ENCODE data around the gene HADHA.
"Not testable (repeated sequence)": the region's sequence is repeated elsewhere in the genome, so short reads cannot be mapped to it uniquely, and the experiment has no call there.

The HADHA gene

DNA sequence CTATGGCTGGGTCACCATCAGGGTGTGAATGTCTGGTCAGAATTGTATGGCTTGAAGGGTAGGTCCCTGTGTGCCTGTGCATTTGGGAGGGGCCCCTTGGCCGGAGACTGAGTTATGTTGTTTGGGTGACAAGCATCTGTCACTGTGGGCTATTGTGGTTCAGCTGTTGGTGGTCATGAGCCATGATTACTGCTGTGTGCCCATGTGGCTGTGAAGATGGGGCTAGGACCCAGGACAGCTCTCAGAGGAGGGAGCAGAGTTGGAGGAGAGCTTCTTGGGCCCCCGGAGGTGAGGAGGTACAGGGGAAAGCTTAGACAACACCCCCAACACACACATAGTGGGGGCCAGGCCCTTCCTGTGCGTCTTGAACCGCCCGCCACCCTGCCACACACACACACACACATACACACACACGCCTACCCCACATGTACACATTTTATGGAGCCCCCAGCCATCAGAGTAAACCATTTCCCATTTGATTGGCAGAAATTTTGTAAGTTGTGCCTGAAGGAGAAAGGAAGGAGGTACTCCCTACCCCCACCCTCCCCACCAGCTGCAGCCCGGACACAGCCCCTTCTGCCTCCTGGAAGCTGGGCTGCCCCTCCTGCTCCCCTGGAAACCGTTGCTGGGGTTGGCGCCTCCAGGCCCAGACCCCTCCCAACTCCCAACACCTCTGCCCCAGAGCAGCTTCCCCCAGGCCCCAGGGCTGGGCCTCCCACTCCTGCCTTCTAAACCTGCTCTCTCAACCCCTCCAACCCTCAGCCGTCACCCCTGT, 69.6 kb downstream of the HADHA start:
- DNase-seq (ENCODE audit: low read depth in 3 of 3), result no peak

DNA sequence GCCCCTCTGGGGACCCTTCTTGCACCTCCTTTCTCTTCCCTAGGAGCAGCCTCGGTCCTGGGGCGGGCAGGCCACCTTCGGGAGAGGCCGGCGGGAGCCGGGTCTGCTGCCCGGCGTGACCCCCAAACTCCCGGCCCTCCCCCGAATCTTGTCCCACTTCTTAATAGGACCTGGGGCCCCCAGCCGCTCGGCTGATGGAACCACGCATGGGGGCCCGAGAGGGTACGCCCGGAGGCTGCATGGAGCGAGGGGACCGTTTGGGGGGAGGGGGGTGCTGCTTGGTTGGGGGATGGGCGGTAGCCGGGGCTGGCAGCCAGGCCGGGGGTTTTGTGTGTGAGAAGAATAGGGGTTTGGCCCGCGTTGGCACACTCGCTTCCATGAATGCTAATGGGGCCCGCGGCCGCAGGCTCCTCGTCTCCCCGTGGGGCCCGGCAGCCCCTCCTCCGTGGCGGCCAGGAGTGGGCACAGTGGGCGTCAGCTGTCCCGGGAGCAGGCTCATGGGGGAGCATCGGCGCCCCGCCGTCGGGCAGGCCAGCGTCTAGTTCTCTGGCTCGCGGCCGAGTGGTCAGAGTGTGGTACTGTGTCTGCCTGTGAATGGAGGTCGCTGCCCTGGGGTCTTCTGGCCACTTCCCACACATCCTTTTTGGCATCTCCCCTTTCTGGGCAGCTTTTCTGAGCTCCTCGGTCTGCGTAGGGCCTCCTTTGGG, 70.5 kb downstream of the HADHA start:
- no peak for DNase-seq (ENCODE audit: low read depth in 3 of 3)

DNA sequence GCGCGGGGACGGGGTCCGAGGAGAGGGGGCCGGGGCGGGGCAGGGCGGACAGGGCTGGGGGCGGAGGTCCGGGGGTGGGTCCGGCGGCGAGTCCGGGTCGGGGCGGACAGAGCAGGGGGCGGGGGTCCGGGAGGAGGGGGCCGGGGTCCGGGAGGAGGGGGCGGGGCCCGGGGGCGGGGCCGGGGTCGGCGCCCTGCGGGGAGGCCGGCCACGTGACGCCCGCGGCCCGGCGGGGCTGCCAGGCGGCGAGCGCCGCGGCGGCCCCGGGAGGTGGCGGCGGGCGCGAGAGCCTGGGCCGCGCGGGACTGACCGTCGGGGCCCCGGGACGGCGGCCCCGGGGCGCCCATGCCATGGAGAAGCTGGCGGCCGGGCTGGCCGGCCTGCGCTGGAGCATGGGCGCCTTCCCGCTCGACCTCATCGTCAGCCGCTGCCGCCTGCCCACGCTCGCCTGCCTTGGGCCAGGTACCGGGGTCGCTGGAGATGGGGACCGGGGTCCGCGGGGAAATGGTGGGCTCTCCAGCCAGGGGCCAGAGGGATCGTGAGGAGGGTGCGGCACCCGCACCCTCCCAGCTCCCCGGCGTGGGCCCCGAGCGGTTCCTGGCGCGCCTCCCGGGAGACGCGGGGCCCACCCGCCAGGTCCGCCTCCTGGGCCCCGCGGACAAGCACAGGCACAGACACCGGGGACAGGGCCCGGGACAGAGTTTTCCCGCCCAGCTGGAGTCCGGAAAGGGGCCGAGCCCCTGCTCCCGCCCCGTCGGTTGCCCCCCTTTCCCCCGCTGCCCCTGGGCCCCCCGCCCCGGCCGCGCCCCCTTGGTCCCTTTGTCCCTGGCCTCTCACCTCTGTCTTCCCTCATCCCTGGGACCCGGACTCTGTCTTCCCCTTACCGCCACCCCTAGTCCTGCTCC, 71.3 kb downstream of the HADHA start, which contains the start of gene GAREM2:
TSS of gene GAREM2 (plus strand) at position 218 of the 905 bp plus-strand sequence. CDS start at position 351, 133 bp downstream.
- no peak for DNase-seq (ENCODE audit: low read depth in 3 of 3)

DNA sequence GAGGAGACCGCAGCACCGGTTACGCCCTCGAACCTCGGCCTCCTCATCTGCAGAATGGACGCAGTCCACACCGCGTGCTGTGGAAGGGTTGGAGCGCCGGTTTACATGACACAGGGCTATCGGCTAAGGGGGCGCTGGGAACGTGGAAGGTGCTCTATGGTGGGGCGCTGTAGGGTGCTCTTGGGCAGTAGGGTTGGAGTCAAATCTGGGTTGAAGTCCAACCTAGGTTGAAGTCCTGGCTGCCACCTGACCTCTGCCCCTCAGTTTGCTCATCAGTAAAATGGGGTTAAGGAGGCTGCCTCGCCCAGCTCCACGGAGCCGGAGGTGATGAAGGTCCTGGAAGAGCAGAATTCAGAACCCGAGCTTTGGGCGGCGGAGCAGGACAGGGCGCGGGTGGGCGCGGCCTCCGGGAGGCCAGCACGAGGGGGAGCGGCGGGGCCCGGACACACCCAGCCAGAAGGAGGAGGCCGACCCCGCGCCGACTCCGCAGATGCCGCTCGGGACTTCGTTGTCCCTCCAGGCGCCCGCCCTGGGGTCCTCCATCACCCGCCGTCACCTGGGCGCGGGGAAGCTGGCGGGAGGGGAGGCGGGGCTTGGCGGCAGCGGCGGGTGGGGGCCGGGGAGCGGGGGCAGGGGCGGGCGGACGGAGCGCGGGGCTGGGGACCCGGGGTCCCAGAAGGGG, 72.1 kb downstream of the HADHA start:
- no peak for DNase-seq (ENCODE audit: low read depth in 3 of 3)

DNA sequence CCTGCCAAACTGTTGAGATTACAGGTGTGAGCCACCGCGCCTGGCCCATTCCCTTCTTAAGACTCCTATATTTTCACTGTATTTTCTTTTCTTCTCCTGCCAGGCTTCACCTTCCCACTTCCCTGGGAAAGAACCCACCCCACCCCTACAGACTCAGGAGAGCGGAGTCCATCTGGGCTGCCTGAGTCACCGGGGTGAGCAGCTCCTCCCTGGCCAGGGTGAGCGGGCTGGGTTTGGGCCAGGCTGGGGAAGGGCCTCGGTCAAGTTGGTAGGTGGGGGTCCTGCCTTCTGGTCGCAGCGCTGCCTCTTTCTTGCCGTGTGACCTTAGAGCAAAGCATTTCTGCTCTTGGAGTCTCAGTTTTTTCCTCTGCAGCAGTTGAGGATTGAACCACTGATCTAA, 73.6 kb downstream of the HADHA start:
- DNase-seq (ENCODE audit: low read depth in 3 of 3), result no peak

DNA sequence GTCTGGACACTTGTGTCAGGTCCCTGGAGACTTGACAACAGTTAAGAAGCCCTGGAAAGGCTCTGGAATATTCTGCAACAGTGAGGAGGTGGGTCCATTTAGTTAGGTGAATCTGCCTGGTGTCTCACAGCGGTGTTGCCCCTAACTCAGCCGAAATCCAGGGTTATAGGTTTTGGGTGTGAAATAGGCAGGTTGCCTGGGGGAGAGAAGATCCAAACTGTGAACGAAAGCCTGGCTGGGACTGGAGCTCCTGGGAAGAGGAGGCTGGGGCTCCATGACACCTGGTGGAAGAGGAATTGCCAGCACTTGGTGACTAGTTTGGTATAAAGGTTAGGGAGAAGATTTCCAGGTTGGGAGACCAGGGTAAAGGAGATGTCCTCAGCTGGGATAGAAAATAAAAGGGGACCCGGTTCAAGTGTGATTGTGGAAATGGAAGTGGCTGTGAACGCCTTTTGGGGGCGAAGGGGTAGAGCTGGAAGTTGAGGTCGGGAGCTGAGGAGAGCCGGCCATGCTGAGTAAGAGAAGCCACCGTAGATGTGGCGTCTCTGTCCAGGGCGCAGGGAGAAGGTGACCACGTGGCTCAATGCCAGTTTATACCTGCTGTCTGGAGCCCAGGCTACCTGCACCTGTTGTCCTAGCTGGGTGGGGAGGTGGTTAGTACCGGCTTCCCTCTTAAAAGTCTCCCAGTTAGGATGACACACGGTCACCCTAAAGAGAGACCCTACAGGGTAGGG, 74.6 kb downstream of the HADHA start:
- DNase-seq (ENCODE audit: low read depth in 3 of 3), result no peak

DNA sequence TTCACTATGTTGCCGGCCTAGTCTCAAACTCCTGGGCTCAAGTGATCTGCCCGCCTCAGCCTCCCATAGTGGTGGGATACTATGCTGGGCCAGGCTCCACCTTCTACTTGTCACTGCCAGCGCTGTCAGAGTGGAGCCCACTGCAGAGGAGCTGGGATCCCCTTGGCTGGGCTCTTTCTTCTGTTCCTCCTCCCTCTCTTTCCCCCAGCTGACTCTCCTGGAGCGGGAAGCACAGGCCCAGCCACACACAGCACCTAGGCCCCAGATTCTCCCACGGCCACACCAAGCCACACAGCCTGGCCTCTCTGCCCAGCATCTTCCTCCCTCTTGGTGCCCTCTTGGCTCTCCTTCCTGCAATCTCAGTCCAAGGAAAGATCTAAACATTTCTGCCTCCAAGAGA, 75.2 kb downstream of the HADHA start:
- no peak for DNase-seq (ENCODE audit: low read depth in 3 of 3)

DNA sequence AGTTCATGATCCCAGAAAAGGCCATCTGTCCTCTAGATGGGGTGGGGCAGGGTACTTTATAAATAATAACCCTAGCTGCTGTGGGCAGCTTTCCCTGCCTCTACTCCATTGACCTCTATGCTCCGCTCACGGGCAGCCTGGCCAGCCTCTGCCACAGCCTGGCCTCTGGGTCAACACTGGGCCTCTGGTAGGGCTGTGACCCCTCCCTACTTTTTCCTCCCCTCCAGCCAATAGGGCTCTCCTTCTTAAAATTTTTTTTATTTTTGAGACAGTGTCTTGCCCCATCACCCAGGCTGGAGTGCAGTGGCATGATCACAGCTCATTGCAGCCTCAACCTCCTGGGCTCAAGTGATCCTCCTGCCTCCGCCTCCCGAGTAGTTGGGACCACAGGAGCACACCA, 75.6 kb downstream of the HADHA start:
- DNase-seq (ENCODE audit: low read depth in 3 of 3), result no peak

DNA sequence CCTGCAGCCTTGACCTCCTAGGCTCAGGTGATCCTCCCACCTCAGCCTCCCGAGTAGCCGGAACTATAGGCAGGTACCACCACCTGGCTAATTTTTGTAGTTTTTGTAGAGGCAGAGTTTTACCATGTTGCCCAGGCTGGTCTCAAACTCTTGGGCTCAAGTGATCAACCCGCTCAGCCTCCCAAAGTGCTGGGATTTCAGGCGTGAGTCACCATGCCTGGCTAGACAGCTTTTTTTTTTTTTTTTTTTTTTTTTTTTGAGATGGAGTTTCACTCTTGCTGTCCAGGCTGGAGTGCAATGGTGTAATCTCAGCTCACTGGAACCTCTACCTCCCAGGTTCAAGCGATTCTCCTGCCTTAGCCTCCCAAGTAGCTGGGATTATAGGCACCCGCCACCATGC, 77.9 kb downstream of the HADHA start:
- not testable (repeated sequence) for DNase-seq (ENCODE audit: low read depth in 3 of 3)

DNA sequence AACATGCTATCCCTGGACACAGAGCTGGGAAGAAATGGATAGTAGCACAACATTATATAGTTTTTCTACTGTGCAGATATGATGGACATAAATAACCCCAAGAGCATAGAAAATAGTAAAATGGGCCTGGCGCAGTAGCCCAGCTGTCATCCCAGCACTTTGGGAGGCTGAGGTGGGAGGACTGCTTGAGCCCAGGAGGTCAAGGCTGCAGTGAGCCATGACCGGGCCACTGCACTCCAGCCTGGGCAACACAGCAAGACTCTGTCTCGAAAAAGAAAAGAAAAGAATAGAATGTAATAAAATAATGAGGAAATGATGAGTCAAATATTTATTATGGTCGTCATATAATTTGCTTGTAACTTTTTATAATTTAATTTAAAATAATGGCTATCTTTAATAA, 79.0 kb downstream of the HADHA start:
- DNase-seq (ENCODE audit: low read depth in 3 of 3), result no peak

DNA sequence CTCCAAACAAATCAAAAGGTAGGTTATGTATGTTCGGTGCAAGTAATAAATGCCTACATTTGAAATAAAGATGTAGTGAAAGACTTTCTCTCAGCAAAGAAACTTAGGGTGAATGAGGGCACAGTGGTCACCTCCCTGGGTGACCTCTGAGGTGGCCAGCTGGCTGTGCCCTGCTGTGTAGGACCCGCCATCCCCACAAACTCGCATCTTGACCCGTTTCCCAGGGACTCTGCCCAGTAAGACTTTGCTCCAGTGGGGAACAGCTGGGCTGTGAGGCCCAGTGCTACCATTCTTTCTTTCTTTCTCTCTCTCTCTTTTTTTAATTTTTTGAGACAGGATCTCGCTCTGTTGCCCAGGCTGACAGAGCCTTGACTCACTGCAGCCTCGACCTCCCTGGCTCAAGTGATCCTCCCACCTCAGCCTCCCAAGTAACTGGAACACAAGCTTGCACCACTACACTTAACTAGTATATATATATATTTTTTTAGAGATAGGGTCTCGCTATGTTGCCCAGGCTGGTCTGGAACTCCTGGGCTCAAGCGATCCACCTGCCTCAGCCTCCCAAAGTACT, 79.7 kb downstream of the HADHA start:
- DNase-seq (ENCODE audit: low read depth in 3 of 3), result no peak

DNA sequence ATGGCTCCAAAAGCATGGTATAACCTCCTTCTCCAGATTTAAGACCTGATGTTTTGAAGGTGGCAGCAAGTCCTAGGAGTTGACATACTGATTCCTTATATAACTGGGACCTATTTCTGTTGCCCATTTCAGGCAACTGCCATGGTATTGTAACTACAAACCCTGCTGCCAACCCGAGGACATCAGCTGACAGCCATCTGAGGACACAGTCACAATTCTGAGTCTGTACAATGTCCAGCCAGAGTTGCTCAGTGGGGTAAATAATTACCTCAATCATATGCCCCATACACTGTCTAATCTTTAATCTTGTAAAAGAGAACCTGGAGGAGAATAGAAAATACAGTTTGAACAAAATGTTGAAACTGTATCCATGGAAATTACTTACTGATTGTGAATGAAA, 80.2 kb downstream of the HADHA start:
- DNase-seq (ENCODE audit: low read depth in 3 of 3), result no peak

DNA sequence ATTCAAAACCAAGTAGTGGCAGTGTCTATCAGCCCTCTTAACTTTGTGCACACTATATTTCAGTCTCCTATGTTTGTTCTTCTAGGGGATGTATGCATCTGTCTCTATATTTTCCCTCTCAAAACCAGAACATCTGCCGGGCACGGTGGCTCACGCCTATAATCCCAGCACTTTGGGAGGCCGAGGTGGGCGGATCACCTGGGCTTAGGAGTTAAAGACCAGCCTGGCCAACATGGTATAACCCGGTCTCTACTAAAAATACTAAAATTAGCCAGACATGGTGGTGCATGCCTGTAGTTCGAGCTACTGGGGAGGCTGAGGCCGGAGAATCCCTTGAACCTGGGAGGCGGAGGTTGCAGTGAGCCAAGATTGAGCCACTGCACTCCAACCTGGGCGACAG, 81.5 kb downstream of the HADHA start:
- DNase-seq (ENCODE audit: low read depth in 3 of 3), result no peak

DNA sequence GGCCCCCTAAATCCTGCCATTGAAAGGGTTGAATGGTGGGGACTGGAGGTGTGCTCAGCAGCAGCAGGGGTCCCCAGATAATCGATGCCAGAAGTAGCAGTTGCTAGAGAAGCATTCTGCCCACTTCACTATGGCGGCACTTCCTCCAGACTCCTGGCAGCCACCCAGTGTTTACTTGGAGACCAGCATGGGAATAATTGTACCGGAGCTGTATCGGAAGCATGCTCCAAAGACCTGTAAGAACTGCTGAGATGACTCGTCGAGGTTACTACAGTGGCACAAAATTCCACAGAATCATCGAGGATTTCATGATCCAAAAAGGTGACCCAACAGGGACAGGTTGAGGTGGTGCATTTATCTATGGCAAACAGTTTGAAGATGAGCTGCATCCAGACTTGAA, 82.5 kb downstream of the HADHA start:
- DNase-seq (ENCODE audit: low read depth in 3 of 3), result no peak

DNA sequence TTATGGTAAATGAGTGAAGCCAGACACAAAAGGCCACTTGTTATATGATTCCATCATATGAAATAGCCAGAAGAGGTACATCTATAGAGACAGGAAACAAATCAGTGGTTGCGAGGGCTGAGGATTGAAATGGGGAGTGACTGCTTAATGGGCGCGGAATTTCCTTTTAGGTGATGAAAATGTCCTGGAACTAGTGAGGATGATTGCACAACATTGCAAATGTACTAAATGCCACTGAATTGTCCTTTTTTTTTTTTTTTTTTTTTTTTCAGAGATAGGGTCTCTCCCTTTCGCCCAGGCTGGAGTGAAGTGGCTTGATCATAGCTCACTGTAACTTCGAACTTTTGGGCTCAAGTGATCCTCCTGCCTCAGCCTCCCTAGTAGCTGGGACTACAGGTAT, 86.9 kb downstream of the HADHA start:
- DNase-seq (ENCODE audit: low read depth in 3 of 3), result no peak

DNA sequence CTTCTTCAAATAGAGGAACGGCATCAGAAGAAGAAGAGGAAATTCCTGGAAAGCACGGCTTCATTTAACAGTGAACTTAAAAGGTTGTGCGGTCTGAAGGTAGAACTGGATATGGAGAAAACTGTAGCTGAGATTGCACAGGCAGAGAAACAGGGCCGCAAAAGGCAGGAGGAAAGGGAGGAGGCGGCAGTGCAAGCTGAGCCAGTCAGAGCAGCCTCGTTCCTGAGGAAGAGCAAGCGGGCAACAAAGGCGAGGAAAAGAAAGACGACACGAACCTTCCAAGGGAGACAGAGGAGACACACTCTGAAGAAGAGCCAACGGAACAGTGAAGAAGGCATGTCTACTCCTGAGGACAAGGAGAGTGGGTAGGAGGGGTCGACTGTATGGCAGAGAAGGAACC, 94.2 kb downstream of the HADHA start:
- DNase-seq (ENCODE audit: low read depth in 3 of 3), result no peak

DNA sequence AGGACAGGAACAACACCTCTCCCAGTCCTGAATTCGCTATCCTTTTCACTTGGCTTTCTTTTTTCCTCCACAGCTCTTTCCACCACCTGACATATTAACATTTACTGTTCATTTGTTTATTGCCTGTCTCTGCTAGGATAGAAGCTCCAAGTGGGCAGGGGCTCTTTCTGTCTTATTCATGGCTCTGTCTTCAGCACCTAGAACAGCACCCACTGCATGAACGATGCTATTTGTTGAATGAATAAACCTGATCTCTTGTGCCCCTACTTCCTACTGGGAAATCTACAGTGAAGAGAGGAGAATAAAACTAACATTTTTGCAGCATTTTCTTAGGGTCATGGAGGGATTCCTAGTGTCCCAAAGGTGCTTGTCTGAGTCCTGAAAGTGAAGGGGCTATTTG, 95.9 kb downstream of the HADHA start:
- no peak for DNase-seq (ENCODE audit: low read depth in 3 of 3)

DNA sequence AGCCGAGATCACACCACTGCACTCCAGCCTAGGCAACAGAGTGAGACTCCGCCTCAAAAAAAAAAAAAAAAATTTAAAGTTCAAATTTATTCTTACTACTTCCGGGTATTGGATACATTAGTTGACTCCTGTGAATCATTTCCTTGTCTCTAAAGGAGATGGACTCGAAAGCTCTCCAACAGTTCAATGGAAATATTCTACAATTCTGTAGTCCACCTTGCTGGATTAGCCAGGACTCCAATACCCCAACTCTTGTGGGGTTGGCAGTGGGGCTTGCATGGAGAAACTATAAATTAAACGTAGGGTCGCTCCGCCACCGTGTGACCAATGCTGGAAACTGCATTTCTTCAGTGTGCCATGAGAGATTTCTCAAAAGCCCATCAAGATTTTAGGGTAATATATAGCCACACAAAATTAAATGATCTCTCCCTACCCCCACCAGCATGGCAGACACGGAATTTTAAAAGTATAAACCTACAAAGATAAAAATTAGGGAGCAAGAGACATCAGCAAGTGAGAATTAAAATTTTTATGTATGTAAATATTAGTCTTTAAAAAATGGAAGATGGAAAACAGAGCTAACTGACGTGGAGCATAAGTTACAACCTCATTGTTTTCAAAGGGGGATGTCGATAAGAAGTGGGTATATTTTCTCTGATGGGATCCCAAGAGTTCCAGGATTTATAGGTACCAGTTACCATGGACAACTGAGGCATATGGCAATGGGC, 99.3 kb downstream of the HADHA start:
- peak; percentile 34 to 61 (median 40) for DNase-seq (ENCODE audit: low read depth in 3 of 3)

DNA sequence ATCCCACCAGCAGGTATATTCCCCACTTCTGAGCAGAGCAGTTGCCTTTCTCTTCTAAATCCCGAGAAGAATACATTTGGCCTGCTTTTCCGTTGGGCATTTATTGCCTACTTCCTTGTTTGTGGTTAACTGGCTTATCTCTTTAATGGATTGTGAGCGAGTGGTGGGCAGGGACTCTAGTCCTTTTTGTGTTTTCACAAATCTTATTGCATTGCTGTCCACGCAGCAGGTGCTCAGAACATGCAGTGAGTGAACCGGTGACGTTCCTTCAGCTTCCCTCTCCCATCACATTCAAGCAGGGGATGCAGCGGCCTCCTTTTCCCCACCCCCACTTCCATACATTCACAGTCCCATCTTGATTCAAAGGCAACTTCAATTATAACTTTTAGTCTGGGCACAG, 100.4 kb downstream of the HADHA start:
- DNase-seq (ENCODE audit: low read depth in 3 of 3), result no peak

DNA sequence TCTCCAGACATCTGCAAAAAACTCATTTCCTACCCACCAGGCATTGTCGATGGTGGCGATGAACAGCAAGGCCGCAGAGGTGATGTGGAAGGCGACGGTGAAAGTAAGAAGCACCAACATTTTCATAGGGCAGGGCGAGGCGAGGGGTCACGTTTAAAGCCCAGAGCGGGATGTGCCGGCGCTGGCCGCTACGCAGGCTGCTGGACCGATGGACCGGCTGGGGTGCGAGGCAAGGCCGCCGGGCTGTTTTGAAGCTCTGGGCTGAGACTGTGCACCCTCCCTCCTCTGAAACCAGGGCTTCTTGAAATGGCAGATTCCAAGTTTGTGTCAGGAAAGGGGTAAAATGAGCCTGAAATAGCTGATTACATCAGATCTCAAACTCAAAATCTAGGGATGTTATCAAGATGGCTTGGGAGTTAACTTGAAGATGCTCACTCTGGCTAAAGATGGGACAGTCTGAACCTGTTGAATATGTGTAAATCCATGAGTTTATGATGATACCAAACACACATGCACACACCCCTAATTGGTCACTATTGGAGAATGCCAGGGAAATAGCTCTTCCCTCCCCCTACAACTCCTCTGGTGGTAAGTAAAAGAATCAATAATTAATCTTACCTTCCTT, 103.2 kb downstream of the HADHA start:
- DNase-seq (ENCODE audit: low read depth in 3 of 3), result no peak

Data from stimulated activated CD4-positive, alpha-beta T cell treated with anti-CD3 and anti-CD28 coated beads, TNF-alpha, amount 100 ng/mL, for 24 hours (primary cell).